DND-41 (cell line): Measurements from ENCODE around the gene TBC1D10A.
A peak's percentile ranks its signal among the peaks of the same experiment; 100 is the strongest.

Experiments
- ATAC-seq: fragments of 200-7000 bp; cut with Tn5 transposase; 3 replicates; pipeline ENCODE4 v1.9.1; 2021; ENCODE audit warnings: low read depth; ENCODE audit not compliant: insufficient read depth
- DNase-seq: peaks from one replicate; pipeline ENCODE4 v3.0.0-alpha.2; 2020
- H2AFZ ChIP-seq: 2 replicates; pipeline ENCODE4 v1.6.0; 2012; ENCODE audit warnings: low read depth, low read length
- H3K27ac ChIP-seq: 2 replicates; pipeline ENCODE4 v1.5.1; 2012; ENCODE audit warnings: low read length, inconsistent platforms
- H3K27me3 ChIP-seq: fragments of 200-600 bp; sonication (generic); 2 replicates; pipeline ENCODE4 v1.6.0; 2012; ENCODE audit warnings: low read length, mild to moderate bottlenecking, inconsistent platforms; ENCODE audit not compliant: insufficient read depth, poor library complexity
- H3K36me3 ChIP-seq: 2 replicates; pipeline ENCODE4 v1.5.1; 2012; ENCODE audit warnings: low read length, inconsistent platforms; ENCODE audit not compliant: insufficient read depth
- H3K4me1 ChIP-seq: 2 replicates; pipeline ENCODE4 v1.5.1; 2012; ENCODE audit warnings: mild to moderate bottlenecking, low read length; ENCODE audit not compliant: insufficient read depth
- H3K4me2 ChIP-seq: 2 replicates; pipeline ENCODE4 v1.6.0; 2012; ENCODE audit warnings: mild to moderate bottlenecking, moderate library complexity, low read length, inconsistent platforms; ENCODE audit not compliant: insufficient read depth
- H3K4me3 ChIP-seq, 2 experiments: fragments of 200-600 bp in 1 of 2; shearing (Covaris generic) in 1 of 2; 2 replicates each; pipeline ENCODE4 v1.5.1; 2012 to 2016; ENCODE audit warnings: inconsistent platforms in 2 of 2, low read length in 2 of 2, mild to moderate bottlenecking in 2 of 2, low read depth in 1 of 2, moderate library complexity in 1 of 2
- H3K79me2 ChIP-seq: 2 replicates; pipeline ENCODE4 v1.6.0; 2012; ENCODE audit warnings: low read length, inconsistent platforms; ENCODE audit not compliant: insufficient read depth
- H3K9ac ChIP-seq: 2 replicates; pipeline ENCODE4 v1.6.0; 2012; ENCODE audit warnings: low read depth, mild to moderate bottlenecking, inconsistent platforms, low read length, moderate library complexity
- H3K9me3 ChIP-seq: 2 replicates; pipeline ENCODE4 v1.5.1; 2012; ENCODE audit warnings: low read length, moderate library complexity, mild to moderate bottlenecking, inconsistent platforms; ENCODE audit not compliant: insufficient read depth, severe bottlenecking
- H4K20me1 ChIP-seq: 2 replicates; pipeline ENCODE4 v1.6.0; 2012; ENCODE audit warnings: low read length; ENCODE audit not compliant: insufficient read depth
- EZH2 ChIP-seq: IDR thresholded peaks from 3 replicates; pipeline ENCODE4 v1.6.1; 2012; ENCODE audit warnings: borderline replicate concordance, low read depth, mild to moderate bottlenecking, moderate library complexity, low read length, inconsistent platforms; ENCODE audit not compliant: severe bottlenecking
- TF ChIP-seq, protein P1 (sequence below): IDR thresholded peaks from 2 replicates; pipeline ENCODE4 v1.5.1; 2012; ENCODE audit warnings: borderline replicate concordance, low read length, moderate library complexity, mild to moderate bottlenecking; ENCODE audit not compliant: poor library complexity, severe bottlenecking; ENCODE audit errors: extremely low read depth

Gene TBC1D10A

DNA sequence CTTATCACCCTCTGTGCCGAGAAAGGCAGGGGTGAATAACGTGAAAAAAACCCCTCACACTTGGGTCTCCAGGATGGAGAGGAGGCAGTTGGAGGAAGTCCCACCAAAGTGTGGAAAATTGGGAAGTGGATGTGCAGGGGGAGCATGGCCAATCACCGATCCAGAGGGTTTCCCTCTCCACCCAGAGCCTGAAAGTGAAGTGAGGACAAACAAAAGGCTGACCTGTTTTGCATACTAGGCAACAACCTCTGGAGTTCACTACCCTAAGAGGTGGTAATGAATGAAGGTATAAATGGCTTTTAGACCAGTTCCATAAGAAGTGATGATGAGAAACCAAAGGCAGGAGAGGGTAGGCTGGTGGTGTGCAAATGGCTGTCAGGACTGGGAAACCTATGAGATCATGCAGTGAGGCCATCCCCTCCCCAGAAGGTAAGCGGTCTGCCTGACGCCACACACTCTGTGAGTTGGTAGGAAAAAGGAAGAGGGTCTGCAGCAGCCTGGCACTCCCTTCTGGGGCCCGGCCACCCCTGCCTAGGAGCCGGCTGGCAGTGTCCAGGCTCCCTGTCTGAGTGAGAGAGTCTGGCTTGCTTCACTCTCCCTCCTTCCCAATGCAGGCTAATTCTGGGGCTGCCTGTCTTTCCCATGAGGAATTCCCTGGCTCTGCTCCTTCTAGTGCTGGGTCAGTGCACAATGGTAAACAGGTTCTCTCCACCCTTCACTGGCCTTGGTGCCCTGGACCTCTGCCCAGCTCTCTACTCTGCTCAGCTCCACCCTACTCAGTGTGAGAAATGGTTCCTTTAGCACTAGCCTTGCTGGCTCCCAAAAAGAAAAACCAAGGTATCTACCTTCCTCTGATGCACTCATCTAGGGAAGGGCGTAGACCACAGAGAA, 15.6 kb downstream of the TBC1D10A start:
- no peaks in the 10 kb centered on the region for H3K27me3 ChIP-seq

DNA sequence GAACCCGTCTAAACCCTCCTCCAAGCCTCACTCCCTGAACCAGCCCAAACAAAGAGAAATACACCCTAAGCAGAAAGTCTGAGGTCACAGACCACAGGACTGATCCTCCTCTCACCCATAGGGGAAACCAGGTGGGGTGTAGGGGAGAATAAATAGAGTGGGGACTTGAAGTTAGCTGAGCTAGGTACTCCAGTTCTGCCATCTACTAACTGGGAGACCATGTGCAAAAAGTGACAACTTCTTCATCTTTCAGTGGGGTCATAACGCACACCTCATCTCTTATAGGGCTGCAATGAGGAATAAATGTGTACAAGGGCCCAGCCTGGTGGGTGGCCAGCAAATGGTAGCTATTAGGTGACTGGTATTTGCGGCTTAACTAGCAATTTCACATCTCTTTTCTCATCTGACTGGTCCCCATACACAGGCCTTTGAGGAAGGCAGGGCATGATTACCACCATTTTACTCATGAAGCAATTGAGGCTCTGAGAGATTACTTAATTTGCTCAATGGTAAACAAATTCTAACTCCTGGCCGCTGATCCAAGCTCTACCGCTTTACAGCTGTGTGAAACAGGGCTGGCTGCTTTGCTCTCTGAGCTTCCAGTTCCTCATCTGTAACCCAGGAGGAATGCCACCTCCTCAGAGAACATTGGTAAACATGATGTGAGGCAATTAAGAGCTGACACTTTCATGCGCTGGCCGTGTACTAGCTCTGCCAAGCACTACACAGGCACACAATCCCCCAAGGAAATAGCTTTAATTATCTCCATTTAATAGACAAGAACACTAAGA, 16.6 kb downstream of the TBC1D10A start:
- Histone ChIP-seq H3K27ac (peak overlapping the region; percentile 89), H4K20me1 (peaks cover 8% of the 10 kb centered on the region; the same call in 1 of the 2 replicates), H3K4me3 (no peak overlapping the region), H3K4me2 (peak overlapping the region; percentile 28), H3K79me2 (peaks cover 87% of the 10 kb centered on the region), H2AFZ (no peak overlapping the region), H3K36me3 (peaks cover 50% of the 10 kb centered on the region), H3K9ac (peak overlapping the region; percentile 25; the same call in 1 of the 2 replicates), H3K9me3 (no peaks in the 10 kb centered on the region), H3K4me1 (peaks cover 98% of the 10 kb centered on the region), H3K27me3 (no peaks in the 10 kb centered on the region)
- peak; percentile 38 for ATAC-seq
- peak; percentile 59 for DNase-seq
- TF ChIP-seq EZH2: no peak
- TF ChIP-seq, protein P1, sequence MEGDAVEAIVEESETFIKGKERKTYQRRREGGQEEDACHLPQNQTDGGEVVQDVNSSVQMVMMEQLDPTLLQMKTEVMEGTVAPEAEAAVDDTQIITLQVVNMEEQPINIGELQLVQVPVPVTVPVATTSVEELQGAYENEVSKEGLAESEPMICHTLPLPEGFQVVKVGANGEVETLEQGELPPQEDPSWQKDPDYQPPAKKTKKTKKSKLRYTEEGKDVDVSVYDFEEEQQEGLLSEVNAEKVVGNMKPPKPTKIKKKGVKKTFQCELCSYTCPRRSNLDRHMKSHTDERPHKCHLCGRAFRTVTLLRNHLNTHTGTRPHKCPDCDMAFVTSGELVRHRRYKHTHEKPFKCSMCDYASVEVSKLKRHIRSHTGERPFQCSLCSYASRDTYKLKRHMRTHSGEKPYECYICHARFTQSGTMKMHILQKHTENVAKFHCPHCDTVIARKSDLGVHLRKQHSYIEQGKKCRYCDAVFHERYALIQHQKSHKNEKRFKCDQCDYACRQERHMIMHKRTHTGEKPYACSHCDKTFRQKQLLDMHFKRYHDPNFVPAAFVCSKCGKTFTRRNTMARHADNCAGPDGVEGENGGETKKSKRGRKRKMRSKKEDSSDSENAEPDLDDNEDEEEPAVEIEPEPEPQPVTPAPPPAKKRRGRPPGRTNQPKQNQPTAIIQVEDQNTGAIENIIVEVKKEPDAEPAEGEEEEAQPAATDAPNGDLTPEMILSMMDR: peak; percentile 7

More for the DNA sequence above, 15.6 kb downstream of the TBC1D10A start:
- peaks cover 58% of the 10 kb centered on the region for H3K36me3 ChIP-seq
- DNase-seq: no peak
- no peak overlapping the region for H3K4me3 ChIP-seq
- no peaks in the 10 kb centered on the region for H3K9me3 ChIP-seq
- H3K27ac ChIP-seq: peak overlapping the region; percentile 89
- no peak overlapping the region for H2AFZ ChIP-seq
- H4K20me1 ChIP-seq: peaks cover 16% of the 10 kb centered on the region; the same call in 1 of the 2 replicates
- H3K9ac ChIP-seq: 0 out of 2 replicates have a peak overlapping the region, but pooled peaks have one; percentile 0
- no peak for TF ChIP-seq EZH2
- TF ChIP-seq, protein P1: no peak
- peaks cover 88% of the 10 kb centered on the region for H3K79me2 ChIP-seq
- peaks cover 98% of the 10 kb centered on the region for H3K4me1 ChIP-seq
- peak overlapping the region; percentile 28; the same call in 1 of the 2 replicates for H3K4me2 ChIP-seq
- ATAC-seq: no peak

DNA sequence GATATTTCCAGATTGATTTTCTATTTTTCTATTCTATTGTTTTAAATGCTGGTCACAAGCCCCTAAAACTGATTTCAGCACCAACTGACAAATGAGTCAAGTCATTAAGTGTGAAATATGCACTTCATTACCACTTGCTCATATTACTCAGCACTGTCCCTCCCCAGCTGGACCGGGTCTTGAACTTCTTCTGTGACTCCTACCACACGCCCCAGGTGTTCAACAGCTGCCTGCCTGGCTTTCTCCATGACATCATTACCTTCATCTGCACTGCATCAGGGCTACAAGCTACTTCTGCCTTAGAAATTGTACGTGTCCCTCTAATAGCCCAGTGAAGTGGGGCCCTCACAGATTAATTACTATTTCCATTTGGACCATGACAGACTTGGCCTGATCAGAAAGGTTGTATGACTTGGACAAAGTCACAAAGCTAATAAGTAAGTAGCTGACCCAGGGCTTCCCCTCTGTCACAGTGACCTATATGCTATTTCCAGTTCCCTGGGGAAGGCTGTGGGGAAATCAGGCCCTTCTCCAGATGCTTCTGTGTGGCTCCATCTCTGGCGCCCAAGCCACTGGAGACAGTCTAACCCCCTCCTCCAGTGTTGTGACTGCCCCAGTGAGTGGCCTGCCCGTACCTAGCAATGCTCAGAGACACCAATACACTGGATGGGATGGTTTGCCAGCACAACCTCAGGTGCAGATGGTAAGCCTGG, 18.1 kb downstream of the TBC1D10A start:
- H4K20me1 ChIP-seq: 0 out of 2 replicates have a peak, but pooled peaks cover 8% of the 10 kb centered on the region
- H3K36me3 ChIP-seq: peaks cover 50% of the 10 kb centered on the region
- DNase-seq: peak; percentile 66
- H3K4me1 ChIP-seq: peaks cover 98% of the 10 kb centered on the region
- TF ChIP-seq EZH2: no peak
- TF ChIP-seq, protein P1: no peak
- H2AFZ ChIP-seq: no peak overlapping the region
- no peak for ATAC-seq
- H3K9ac ChIP-seq: peak overlapping the region; percentile 64
- no peak overlapping the region for H3K4me3 ChIP-seq
- H3K4me2 ChIP-seq: peak overlapping the region; percentile 60
- H3K9me3 ChIP-seq: no peaks in the 10 kb centered on the region
- no peaks in the 10 kb centered on the region for H3K27me3 ChIP-seq
- H3K27ac ChIP-seq: peak overlapping the region; percentile 89
- H3K79me2 ChIP-seq: peaks cover 87% of the 10 kb centered on the region
